GM21360 (cell line): Measurements from ENCODE around the gene ZBTB5.
A peak's percentile ranks its signal among the peaks of the same experiment; 100 is the strongest.
"Not testable (repeated sequence)": the region's sequence is repeated elsewhere in the genome, so short reads cannot be mapped to it uniquely, and the experiment has no call there.

Experiments
- ATAC-seq: cut with Tn5 transposase; IDR thresholded peaks from one replicate; pipeline ENCODE4 v1.9.1; 2021; ENCODE audit warnings: mild to moderate bottlenecking, moderate library complexity; ENCODE audit not compliant: unreplicated experiment

The ZBTB5 gene

GRCh38 chr9:37486616-37487548 lies 21.6 kb upstream of the ZBTB5 start:
- no peak for ATAC-seq

GRCh38 chr9:37486256-37486615 lies 21.0 kb upstream of the ZBTB5 start:
- no peak for ATAC-seq

DNA sequence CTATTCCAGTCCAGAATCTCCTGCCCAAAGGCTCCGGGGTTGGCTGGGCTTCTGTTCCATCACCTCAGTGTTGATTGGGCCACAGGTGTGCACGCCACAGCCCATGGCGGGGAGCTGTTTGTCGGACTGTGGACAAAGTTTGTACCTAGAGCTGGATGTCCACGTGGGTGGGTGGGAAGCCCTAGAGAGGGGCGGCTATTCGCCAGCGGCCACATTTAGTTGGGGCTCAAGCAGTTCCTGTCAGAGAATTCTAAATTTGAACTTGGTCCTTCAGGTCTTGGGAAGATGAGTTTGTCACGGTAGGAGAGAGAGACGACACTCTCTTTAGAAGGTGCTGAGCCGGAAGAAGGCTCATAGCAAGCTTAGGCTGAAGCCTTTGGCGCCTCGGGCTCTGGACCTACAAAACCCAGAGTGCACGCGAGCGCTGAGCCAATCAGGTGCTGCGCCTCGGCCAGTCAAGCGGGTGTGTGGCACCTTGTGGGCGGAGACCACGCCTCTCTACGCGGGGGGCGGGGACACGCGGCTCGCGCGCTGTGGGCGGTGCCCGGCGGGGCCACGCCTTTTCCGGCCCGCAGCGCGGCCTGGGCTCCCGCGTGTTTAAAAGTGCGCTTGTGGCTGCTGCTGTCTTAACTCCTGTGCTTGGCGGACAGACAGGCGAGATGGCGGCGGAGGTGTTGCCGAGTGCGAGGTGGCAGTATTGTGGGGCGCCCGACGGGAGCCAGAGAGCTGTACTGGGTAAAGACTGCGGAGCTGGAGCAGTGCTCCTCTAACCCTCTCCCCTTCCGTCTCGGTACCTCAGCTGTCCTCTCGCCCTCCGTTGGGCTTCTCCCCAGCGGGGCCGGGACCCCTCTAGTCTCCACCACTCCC lies 20.4 kb upstream of the ZBTB5 start, which contains the start of gene POLR1E:
POLR1E (plus strand) TSS at position 560 of the 867 bp plus-strand sequence; CDS start at position 660, 100 bp downstream.
- peak; percentile 91 for ATAC-seq

- no peak for ATAC-seq
Measured at GRCh38 chr9:37480759-37481158, 15.5 kb upstream of the ZBTB5 start.

DNA sequence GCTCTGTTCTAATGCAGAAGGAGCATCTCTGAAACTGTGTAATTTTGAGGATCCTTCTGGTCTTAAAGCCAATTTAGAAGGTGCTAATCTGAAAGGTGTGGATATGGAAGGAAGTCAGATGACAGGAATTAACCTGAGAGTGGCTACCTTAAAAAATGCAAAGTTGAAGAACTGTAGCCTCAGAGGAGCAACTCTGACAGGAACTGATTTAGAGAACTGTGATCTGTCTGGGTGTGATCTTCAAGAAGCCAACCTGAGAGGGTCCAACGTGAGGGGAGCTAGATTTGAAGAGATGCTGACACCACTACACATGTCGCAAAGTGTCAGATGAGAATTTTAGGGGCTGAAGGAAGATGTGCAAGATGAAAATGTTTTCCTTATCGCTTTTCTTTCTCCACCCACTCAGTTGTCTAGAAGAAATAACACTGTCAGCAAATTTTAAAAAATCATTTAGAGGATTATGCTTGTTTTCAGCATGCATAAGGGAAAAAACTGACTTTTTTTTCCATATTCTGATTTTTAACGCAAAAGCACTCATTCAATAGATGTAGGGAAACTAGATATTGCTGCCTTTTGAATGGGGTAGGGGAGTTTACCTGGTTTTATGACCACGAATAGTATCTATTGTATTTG lies 12.9 kb upstream of the ZBTB5 start:
- ATAC-seq: not testable (repeated sequence)

DNA sequence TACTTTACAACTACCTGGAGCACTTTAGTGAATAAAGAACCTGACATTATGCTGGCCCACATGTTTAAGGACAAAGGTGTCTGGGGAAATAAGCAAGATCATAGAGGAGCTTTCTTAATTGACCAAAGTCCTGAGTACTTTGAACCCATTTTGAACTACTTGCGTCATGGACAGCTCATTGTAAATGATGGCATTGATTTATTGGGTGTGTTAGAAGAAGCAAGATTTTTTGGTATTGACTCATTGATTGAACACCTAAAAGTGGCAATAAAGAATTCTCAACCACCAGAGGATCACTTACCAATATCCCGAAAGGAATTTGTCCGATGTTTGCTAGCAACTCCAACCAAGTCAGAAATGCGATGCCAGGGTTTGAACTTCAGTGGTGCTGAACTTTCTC lies 12.2 kb upstream of the ZBTB5 start:
- not testable (repeated sequence) for ATAC-seq

GRCh38 chr9:37476930-37477329 lies 11.7 kb upstream of the ZBTB5 start:
- ATAC-seq: no peak

DNA sequence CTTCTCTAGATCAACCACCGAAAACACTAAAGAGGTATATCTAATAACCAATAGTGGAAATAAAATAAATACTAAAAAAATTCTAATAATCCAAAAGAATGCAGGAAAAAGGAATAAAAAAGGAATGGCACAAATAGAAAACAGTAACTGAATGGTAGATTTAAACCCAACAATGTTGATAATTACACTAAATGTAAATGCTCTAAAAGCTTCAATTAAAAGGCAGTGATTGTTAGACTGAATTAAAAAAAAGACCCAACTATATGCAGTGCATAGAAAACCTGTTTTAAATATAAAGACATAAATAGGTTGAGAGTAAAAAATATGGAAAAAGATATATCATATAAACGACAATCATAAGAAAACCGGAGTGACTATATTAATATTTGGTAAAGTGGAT lies 9.2 kb upstream of the ZBTB5 start:
- no peak for ATAC-seq

GRCh38 chr9:37473982-37474381 lies 8.7 kb upstream of the ZBTB5 start:
- ATAC-seq: not testable (repeated sequence)

DNA sequence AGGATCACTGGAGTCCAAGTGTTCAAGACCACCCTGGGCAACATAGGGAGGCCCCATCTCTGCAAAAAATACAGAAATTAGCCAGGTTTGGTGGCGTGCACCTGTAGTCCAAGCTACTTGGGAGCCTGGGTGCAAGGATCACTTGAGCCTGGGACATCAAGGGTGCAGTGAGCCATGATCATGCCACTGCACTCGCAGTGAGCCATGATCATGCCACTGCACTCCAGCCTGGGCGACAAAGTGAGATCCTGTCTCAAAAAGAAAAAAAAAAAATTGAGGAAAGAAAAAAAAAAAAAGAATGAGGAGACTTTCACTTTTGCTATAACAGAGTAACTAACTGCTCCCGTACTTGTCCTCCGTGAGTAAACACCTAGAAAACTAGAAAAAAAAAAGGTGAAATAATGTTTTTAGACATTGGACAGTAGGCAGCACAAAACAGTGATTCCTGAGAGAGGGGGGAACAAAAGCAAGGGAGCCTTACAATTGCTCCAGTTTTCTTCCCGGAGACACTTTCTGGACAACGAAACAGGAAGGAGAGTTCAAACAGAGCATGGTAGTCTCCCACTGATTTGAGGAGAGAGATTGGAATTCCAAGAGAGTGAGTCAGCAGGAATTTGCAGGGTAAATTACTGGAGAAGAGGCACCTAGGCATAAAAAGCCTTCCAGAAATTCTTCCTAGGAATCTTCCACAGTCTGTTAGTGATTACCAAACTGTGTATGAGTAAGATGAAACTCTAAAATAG lies 6.9 kb upstream of the ZBTB5 start:
- ATAC-seq: no peak

DNA sequence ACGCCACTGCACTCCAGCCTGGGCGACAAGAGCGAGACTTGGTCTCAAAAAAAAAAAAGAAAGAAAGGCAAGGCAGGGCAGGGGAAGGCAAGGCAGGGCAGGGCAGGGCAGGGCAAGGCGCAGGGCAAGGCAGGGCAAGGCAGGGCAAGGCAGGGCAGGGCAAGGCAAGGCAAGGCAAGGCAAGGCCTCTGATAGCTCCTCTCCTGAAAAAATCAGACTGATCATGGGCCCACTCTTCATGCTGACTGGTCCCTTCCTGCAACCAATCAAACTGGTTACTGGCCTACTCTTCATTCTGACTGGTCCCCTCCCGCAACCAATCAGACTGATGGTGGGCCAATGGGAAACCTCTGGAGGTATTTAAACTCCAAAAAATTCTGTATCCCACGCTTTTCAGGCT lies 3.4 kb upstream of the ZBTB5 start:
- ATAC-seq: no peak

GRCh38 chr9:37467530-37467929 lies 2.3 kb upstream of the ZBTB5 start:
- not testable (repeated sequence) for ATAC-seq

DNA sequence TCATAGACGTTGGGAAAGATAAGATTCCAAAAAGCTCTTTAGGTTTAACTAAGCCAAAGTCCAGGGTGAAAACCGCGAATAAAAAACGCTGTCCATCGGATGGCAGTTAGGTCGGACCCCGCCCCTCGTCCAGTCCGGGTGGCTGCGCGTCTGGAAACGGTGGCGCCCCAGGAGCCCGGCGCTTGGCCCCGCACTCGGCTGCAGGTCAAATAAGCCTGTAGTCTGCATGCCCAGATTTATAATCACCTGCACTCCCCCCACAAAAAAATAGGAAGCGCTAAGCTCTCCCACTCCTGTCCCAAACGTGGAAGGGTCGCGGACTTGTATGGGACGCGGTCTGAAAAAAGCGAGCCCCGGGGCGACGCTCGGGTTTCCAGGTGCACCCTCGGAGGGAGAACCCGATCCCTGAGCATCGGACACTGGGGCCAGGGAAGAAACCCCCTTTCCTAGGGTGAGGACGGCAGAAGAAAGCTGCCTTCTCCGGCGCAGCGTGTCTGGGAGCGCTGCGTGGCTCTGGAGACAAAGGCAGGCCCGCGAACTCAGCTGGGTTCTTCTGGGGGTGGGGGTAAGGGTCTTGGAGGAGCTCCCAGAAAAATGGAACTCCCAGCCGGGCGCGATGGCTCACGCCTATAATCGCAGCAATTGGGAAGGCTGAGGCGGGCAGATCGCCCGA lies 923 bp upstream of the ZBTB5 start:
- ATAC-seq: peak; percentile 5

DNA sequence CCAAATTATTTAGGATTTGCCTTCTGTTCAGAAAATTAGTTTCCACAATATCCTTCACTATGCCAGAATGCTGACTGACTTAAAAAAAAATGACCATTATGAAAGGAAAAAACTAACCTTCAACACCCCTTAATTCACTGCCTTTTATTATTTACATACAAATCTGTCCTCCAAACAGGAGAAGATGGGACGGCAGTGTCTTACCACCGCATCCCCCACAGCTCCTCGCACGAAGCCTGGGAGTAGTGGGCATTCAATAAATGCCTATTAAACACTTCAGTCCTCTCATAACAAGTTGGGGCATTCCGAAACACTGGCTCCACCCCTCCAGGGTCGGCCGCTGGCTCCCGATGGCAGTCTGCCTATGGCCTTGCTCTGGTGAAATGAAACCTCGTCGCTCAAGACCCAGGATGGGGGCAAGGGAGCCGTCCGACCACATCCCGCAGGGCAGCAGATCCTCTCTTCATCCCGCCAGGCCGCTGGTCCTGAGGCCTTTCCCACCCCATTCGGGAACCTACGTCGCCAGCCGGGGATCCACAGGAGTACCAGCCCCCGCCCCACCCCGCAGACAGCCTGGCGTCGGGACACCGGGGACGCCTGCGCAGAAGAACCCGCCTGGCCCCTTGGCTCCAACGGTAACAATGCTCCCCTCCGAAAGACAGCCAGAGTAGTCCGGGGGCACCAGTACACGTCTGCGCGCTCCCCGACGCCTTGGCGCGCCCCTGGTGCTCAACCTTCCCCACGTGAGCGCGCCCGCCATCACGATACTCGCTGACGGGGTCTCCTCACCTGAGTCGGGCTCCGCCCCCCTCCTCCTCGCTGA lies 613 bp downstream of the ZBTB5 start:
- peak; percentile 35 for ATAC-seq

DNA sequence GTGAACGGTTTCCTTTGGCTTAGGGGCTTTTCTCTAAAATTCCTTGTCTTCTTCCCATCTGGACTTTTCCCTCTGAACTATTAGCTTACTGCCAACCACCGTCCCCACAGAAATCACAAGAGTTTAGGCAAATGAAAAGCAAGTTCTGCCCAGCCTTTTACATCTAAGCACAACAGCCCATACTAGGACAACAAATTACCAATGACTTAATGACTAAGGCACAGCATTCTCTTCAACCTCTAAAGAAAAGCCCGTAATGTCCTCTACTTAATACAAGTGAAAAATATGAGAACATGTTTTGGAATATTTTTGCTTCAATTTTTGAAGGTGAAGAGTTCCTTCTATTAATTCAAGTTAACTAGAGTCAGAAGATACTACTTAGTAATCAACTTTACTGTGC lies 1.2 kb downstream of the ZBTB5 start:
- no peak for ATAC-seq

GRCh38 chr9:37456817-37457216 lies 8.4 kb downstream of the ZBTB5 start:
- ATAC-seq: no peak

GRCh38 chr9:37455884-37456647 lies 9.2 kb downstream of the ZBTB5 start:
- no peak for ATAC-seq

DNA sequence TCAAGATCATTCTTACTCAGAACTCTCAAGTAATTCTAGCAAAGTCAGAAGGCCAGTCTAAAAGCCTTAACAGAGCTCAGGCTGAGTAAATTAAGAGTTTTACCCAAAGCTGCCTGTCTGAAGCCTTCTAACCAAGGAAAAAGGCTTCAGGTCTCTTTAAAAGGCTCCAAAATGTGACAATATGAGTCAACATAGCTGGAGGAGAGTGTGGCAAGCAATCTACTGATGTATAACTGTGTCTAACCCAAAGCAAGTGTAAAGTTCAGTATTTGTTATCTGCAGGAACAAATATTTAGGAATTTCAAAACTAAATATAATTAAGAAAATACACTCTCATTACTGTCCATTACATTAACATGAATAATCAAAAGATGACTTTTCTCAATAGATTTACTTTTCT lies 11.0 kb downstream of the ZBTB5 start:
- no peak for ATAC-seq
